ENCODE measurements around the gene TM4SF4.

The TM4SF4 gene

DNA sequence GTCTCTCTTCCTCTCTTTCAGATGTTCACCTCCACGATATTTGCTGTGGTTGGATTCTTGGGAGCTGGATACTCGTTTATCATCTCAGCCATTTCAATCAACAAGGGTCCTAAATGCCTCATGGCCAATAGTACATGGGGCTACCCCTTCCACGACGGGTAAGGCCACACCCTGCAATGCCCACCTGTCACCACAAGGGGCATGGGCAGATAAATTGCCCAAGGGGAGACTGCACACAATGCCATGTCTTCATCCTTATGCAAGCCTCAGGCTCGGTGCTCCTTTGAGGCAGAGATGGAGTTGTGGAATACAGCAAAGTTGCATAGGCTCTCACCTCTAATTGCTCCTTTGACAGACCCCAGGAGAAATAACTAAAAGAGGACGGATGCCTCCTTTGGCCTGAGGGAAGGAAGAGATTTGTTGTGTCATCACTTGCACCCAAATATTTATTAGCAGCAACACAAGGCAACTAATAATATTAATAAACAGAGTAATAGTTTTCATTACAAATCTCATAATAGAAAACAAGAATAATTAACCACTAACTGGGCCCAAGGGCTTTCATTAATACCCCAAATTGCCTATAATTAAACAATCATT, 13.2 kb downstream of the TM4SF4 start:
- DNase-seq: peak; percentile 15

DNA sequence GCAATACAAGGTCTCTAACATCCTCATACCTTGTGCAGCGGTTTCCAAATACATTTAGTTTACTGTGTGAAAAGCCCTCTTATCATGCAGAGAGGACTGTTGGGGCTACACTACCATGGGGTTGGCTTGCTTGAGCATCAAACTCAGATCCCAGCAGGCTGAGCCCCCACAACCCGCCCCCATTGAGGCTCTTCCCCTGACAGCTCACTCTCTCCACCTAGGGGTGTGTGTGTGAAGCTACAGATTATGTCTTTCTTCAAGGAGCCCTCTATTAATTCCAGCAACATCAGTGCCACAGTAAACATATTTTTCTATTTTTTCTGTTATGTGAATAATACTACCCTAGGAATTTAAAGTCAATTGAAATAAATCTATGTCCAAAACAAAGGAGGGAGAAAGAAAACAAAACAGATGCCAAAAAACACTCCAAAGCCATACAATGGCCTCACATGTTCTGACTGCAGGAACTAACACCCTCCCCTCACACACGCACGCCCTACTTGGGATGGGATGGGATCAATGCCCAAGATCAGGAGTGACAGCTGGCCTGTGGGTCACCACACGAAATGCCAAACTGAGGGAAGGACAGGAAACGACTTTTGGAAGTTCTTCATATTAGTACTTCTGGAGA, 14.7 kb downstream of the TM4SF4 start:
- no peak for DNase-seq

DNA sequence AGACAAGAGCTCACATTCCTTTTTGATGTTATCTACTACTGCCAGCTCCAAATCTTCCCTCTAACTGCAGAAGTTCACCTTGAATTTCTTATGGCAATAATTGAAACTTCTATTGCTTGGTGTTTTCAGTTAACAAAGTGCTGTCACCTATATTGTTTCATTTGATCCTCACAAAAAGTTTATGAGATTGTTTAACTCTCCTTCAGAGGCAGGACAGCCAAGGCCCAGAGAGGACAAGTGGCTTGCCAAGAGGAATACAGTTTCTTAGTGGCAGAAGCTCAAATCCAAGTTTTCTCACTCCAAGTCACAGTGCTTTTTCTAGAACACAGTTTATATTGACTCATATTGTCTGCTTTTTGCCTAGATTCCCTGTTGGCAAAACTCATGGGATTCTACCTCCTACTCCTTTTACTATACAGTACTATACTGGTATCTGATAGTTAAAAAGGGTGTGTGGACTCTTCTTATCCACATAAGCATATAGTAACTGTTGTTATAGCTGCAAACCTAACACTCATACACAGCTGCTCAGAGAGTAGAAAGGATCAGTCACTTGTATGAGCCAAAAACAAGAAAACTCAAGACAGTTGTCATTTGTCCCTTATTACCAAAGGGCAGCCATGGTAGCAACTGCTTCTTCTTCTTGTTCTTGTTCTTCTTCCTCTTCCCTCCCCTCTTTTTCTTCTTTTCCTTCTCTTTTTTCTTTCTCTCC, 15.9 kb downstream of the TM4SF4 start:
- DNase-seq: no peak

DNA sequence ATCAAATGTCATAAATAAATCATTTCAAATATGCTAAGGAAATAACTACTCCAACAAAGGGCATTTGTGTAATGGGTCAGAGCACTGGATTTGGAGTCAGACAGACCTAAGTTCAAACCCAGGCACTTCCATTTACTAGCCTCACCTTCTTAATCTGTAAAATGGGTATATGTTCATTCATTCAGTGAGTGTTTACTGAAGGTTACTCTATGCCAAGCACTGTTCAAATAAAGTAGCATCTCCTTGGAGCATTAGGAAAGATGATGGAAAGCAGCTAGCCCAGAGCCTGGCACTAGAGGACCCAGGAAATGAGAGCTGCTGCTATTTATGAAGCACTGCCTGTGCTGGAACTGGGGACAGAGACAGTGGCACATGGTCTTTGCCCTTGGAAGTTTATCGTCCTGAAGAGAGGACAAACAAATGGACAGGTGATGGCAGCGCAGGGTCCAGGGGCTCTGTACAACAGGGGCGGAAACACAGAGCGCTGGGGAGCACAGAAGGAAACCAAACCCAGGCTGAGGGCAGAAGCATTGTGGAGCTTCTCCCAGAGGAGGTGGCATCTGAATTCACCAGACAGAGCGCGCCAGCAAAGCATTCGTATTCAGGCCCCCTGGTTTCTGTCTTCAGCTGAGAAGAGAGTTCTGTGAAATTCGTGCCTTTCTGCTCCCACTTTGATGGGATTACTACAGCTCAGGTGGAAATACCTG, 19.0 kb downstream of the TM4SF4 start:
- DNase-seq: no peak

DNA sequence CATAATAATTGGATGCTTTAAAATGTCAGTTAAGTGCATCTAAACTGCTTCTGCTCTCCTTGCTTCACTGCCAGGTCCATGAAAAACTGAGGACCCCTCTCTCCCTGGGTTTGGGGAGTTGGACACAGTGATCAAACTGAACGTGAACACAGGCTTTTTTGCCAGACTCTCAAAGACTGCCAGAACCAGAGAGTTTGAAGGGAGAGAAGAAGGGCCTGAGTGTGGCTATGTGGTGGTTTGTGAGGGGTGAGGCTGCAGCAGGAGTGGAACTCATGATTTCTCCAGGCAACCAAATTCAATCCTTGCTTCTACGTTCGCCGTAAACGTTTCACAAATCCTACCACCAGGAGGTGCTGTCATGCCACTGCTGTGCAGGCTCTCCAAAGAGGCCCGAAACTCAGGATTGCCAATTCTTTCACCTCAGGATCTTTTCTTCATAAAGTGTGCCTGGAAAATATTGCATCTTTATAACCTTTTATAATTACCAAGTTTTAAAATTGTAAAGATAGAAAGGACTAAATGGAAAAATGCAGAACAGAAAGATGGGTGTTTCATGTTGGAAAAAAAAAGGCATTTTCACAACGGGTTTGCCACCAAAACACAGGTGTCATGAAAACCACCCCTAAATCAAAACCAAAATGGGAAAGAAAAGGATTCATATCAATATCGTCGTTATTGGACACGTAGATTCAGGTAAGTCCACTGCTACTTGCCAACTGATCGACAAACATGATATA, 19.7 kb downstream of the TM4SF4 start:
- DNase-seq: peak; percentile 6

- no peak for DNase-seq
These were observed 20.5 kb downstream of the TM4SF4 start for GRCh38 chr3:149494759-149495580.

GRCh38 chr3:149495581-149496125, 21.2 kb downstream of the TM4SF4 start:
- no peak for DNase-seq

DNA sequence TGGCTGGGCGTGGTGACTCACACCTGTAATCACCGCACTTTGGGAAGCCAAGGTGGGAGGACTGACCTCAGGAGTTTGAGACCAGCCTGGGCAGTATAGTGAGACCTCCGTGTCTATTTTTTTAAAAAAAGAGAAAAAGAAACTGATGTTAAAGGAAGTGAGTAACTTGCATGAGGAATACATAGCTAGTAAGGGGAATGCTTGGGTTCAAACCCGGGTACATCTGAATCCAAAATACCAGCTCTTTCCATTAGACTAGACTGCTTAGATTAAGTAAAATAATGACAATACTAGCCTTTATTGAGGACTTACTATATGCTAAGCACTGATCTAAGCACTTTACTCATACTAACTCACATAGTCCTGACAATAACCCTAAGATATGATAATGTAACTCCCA, 22.4 kb downstream of the TM4SF4 start:
- DNase-seq: no peak

- no peak for DNase-seq
These were observed 23.6 kb downstream of the TM4SF4 start for GRCh38 chr3:149497966-149498670.

DNA sequence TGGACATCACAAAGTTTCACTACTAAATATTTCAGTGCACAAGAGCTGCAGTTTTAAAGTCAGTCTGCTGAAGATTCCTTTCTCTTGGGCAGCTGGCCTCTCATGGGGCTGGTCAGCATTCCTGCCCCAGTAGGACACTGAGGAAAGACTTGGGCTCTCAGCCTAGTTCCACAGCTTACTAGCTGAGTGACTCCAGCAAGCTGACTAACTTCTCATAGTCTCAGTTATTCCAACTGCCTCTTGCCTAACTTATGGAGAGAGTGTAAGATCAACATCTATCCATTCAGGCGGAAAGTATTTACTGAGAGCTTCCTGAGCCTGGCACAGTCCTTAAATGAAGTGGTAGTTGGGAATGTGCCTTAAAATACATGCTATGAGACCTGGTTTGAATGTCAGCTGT, 27.0 kb downstream of the TM4SF4 start:
- DNase-seq: no peak

GRCh38 chr3:149502438-149502837, 27.9 kb downstream of the TM4SF4 start:
- DNase-seq: no peak

- no peak for DNase-seq
These were observed 32.0 kb downstream of the TM4SF4 start for GRCh38 chr3:149506540-149506939.

- DNase-seq: no peak
These were observed 32.5 kb downstream of the TM4SF4 start for GRCh38 chr3:149506965-149507364.

DNA sequence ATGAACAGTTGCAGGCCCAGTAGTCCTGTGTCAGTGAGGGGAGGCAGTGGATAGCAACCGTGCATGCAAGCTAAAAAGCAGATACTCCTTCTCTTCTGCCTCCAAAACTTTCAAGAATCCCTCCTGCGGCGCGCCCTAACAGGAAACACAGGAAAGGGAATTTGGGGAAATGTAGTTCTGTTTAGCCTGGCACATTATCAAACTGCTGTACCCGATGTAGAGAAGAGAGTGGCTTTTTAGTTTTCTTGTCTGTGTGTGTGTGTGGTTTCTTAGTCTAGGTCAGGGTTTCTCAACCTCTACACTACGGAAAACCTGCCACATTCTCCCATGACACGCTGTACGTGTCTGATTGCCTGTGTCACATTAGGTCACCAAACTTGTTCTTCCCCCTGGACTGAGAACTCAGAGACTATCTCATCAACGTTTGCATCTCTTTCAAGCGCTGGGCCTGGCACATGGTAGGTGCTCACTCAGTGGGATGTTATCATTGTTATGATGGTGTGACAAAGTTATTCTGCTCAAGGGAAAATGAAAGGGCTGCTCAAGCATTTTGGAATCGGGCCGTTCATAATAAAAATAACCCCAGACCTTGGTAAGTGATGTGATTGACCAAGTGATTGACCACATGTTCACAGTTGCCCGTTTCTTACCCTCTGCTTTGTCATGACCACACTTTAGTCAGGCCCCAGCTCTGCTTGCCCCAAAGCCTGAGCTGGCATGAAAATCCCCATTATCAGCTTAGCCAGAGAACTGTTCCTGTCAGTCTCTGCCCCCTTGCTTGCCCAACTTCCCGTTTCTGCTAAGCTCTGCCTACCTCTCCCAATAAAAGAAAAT, 33.2 kb downstream of the TM4SF4 start:
- DNase-seq: no peak

- DNase-seq: no peak
These were observed 35.0 kb downstream of the TM4SF4 start for GRCh38 chr3:149509526-149509925.

DNA sequence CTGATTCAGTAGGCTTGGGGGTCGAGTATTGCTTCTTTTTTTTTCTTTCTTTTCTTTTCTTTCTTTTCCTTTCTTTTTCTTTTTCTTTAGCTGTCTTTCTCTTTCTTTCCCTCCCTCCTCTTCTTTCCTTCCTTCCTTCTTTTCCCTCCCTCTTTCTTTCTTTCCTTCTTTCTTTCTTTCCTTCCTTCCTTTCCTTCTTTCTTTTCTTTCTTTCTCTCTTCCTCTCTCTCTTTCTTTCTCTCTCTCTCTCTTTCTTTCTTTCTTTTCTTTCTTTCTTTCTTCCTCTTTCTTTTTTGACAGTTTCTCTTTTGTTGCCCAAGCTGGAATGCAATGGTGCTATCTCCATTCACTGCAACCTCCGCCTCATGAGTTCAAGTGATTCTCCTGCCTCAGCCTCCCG, 36.0 kb downstream of the TM4SF4 start:
- DNase-seq: no peak

DNA sequence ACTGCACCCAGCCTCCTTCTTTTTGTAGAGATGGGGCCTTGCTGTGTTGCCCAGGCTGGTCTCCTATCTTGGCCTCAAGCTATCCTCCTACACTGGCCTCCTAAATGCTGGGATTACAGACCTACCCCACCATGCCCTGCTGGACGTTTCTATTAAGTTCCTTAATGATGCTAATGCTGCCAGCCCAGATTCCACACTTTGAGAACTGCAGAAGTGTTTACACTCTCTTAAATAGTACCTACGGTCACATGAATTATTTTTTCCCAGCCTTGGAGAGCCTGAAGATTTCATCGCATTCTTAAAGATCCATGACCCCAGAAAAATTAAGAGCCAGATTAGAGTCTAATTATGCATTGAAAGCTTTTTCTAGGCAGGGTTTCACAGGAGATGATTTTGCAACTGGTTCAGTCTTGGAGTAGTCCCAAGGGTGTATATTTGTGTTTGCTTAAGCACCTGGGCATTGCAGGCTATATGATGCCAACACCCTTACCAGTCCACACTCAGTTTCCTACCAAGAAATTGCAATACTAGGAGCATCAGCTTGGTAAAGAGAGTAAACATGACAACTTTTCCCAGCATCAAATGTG, 36.6 kb downstream of the TM4SF4 start:
- no peak for DNase-seq

DNA sequence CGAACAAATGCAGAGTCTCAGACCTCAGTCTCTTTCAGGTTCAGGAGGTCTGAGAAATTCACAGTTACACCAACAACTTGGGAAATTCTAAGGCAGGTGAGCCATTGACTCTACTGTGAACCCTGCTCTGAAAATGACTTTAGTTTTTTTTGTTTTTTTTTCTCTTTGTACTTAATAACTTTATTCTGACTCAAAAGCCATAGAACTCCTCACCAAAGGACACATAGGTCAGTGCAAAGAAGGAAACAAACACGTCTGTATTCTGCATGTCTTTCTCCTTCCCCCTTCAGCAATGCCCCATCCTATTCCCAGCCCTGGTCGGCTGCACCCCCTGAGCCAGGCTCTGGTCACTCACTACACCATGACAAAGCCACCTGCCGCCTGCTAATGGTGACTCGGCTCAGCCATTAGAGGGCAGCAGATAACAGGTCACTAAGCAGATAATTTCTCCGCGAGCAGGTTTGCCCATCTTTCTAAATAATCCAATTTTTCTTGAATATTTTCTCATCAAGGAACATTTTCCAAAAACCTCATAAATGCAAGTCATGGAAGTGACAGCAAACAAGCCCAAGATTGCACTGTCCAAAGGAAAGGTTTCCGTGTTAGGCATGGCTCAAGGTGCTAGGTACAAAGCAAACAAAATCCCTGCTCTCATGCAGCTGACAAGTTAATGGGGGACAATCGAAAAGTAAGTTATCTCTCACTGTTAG, 37.7 kb downstream of the TM4SF4 start:
- peak; percentile 8 for DNase-seq

- DNase-seq: no peak
These were observed 40.0 kb downstream of the TM4SF4 start for GRCh38 chr3:149514471-149514870.

Data from activated gamma-delta T cell treated with Interleukin-2 at 50 U/mL for 16 hours (primary cell).